Measurements from ENCODE around the gene TOGARAM2. TPM values are rescaled to one million over a fixed set of nuclear protein-coding genes. Genes with fewer than 3 reads are reported as not detected.

The TOGARAM2 gene
- polyA plus RNA-seq, 6 donors from 2014 or later = 0.14 TPM; not detected in 5

Other genes starting within 250 kb of the TOGARAM2 start
- 10 to 100 TPM; 62.4 to 93.3 (median 86.9) TPM for gene PPP1CB, start 229.5 kb upstream of the TOGARAM2 start, polyA plus RNA-seq (ENCODE audit: low read depth in 6 of 6)
- under 1 TPM in 3 of 6 donors, not detected in 3; 0.29 to 0.41 (median 0.37) TPM for gene SPDYA, start 170.5 kb upstream of the TOGARAM2 start, polyA plus RNA-seq (ENCODE audit: low read depth in 6 of 6)
- gene TRMT61B, start 111.0 kb upstream of the TOGARAM2 start, polyA plus RNA-seq (ENCODE audit: low read depth in 6 of 6) = 10 to 100 TPM; 17.4 to 36.2 (median 21.6) TPM
- 10 to 100 TPM; 34.5 to 57.5 (median 48.1) TPM for gene WDR43, start 86.6 kb upstream of the TOGARAM2 start, polyA plus RNA-seq (ENCODE audit: low read depth in 6 of 6)
- gene PCARE, start 93.2 kb downstream of the TOGARAM2 start, polyA plus RNA-seq (ENCODE audit: low read depth in 6 of 6) = not detected
- 1 to 10 TPM; 1.7 to 3.3 (median 2.8) TPM for gene CLIP4, start 134.1 kb downstream of the TOGARAM2 start, polyA plus RNA-seq (ENCODE audit: low read depth in 6 of 6)